ENCODE measurements around the gene BATF2. TPM values are rescaled to one million over a fixed set of nuclear protein-coding genes. Genes with fewer than 3 reads are reported as not detected.

The BATF2 gene
- total and polyA plus RNA-seq, 10 of the 15 experiments (the other 5 are each of a cell fraction or from before 2014, with no cell fraction given): 0.18 to 1.1 (median 0.38) TPM; not detected in 1

DNA sequence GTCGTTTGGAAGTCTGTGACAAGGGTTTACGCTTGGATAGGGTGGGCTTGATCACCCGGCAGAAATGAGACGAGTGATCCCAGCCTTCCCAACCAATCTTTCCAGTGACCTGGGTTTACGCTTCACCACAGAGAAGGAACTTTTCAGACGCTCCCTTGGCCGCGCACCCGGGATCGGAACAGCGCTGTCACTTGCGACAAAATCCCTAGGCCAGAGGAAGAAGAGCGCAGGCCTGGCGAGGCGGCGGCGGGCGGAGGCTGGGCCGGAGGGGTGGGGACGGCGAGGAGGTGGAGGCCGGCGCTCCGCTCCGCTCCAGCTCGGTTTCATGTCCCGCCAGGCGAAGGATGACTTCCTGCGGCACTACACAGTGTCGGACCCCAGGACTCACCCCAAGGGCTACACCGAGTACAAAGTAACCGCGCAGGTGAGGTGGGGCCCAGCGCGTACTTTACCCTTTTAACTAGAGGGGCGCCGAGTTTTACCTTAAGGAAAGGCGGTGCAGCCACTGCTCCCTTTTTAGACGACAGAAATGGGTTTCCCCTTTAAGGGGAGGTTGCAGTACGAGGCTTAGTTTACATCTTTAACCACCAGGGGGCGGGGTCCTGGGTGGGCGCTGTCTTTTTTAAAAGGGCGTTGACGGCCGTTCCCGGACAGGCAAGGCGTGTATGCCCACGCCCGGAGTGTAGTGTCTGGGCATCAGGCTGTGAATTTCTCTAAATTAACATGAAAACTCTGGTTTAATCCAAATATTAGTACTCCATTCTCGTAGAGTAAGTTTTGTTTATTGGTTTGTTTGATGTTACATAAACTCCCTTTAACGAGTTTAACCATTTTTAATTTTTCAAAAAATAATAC lies 30.7 kb upstream of the BATF2 start, which contains the start of gene SNX15 (continued):
- TF ChIP-seq IKZF2 (IDR thresholded peaks at IDR 0.05) (peak; percentile 53 to 61), SP1 (IDR thresholded peaks at IDR 0.05; ENCODE audit: low read depth, low read length) (peak; percentile 95), BCL11A (IDR thresholded peaks at IDR 0.05; ENCODE audit: low read depth, low read length) (no peak), POLR2AphosphoS5 (IDR thresholded peaks at IDR 0.05; ENCODE audit: low read length) (no peak), RB1 (IDR thresholded peaks at IDR 0.05; ENCODE audit: borderline replicate concordance) (peak; percentile 69; the same call in 1 of the 2 replicates), CBX5 (IDR thresholded peaks at IDR 0.05; ENCODE audit: low read depth) (no peak), MYC (IDR thresholded peaks at IDR 0.05; ENCODE audit: insufficient read depth, insufficient read length, insufficient replicate concordance, low read length, severe bottlenecking) (no peak), STAT1 (conservative IDR thresholded peaks at IDR 0.05) (no peak), DPF2 (IDR thresholded peaks at IDR 0.05) (0 out of 2 replicates have a peak, but pooled peaks have one; percentile 32), NFIC (IDR thresholded peaks at IDR 0.05; ENCODE audit: low read depth, low read length) (no peak), ETV6 (conservative IDR thresholded peaks at IDR 0.05 in 1 of 2, IDR thresholded peaks at IDR 0.05 in 1 of 2; ENCODE audit: borderline replicate concordance in 1 of 2, low read depth in 1 of 2) (no peak), TAF1 (IDR thresholded peaks at IDR 0.05; ENCODE audit: borderline replicate concordance, low read depth, low read length) (no peak), RUNX3 (IDR thresholded peaks at IDR 0.05; ENCODE audit: low read length) (peak; percentile 76), CHD2 (IDR thresholded peaks at IDR 0.05; ENCODE audit: borderline replicate concordance, low read depth, low read length) (peak; percentile 38; the same call in 1 of the 2 replicates), ATF7 (IDR thresholded peaks at IDR 0.05; ENCODE audit: low read depth) (0 out of 2 replicates have a peak, but pooled peaks have one; percentile 31), CBX3 (IDR thresholded peaks at IDR 0.05; ENCODE audit: borderline replicate concordance, low read depth) (no peak)
- TF ChIP-seq, protein P1, sequence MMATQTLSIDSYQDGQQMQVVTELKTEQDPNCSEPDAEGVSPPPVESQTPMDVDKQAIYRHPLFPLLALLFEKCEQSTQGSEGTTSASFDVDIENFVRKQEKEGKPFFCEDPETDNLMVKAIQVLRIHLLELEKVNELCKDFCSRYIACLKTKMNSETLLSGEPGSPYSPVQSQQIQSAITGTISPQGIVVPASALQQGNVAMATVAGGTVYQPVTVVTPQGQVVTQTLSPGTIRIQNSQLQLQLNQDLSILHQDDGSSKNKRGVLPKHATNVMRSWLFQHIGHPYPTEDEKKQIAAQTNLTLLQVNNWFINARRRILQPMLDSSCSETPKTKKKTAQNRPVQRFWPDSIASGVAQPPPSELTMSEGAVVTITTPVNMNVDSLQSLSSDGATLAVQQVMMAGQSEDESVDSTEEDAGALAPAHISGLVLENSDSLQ (IDR thresholded peaks at IDR 0.05): peak; percentile 68; the same call in 1 of the 2 replicates
- TF ChIP-seq, protein P2, sequence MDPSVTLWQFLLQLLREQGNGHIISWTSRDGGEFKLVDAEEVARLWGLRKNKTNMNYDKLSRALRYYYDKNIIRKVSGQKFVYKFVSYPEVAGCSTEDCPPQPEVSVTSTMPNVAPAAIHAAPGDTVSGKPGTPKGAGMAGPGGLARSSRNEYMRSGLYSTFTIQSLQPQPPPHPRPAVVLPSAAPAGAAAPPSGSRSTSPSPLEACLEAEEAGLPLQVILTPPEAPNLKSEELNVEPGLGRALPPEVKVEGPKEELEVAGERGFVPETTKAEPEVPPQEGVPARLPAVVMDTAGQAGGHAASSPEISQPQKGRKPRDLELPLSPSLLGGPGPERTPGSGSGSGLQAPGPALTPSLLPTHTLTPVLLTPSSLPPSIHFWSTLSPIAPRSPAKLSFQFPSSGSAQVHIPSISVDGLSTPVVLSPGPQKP (IDR thresholded peaks at IDR 0.05; ENCODE audit: low read depth, low read length): peak; percentile 50; the same call in 1 of the 2 replicates
- TF ChIP-seq, protein P3, sequence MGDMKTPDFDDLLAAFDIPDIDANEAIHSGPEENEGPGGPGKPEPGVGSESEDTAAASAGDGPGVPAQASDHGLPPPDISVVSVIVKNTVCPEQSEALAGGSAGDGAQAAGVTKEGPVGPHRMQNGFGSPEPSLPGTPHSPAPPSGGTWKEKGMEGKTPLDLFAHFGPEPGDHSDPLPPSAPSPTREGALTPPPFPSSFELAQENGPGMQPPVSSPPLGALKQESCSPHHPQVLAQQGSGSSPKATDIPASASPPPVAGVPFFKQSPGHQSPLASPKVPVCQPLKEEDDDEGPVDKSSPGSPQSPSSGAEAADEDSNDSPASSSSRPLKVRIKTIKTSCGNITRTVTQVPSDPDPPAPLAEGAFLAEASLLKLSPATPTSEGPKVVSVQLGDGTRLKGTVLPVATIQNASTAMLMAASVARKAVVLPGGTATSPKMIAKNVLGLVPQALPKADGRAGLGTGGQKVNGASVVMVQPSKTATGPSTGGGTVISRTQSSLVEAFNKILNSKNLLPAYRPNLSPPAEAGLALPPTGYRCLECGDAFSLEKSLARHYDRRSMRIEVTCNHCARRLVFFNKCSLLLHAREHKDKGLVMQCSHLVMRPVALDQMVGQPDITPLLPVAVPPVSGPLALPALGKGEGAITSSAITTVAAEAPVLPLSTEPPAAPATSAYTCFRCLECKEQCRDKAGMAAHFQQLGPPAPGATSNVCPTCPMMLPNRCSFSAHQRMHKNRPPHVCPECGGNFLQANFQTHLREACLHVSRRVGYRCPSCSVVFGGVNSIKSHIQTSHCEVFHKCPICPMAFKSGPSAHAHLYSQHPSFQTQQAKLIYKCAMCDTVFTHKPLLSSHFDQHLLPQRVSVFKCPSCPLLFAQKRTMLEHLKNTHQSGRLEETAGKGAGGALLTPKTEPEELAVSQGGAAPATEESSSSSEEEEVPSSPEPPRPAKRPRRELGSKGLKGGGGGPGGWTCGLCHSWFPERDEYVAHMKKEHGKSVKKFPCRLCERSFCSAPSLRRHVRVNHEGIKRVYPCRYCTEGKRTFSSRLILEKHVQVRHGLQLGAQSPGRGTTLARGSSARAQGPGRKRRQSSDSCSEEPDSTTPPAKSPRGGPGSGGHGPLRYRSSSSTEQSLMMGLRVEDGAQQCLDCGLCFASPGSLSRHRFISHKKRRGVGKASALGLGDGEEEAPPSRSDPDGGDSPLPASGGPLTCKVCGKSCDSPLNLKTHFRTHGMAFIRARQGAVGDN (IDR thresholded peaks at IDR 0.05): peak; percentile 77
- TF ChIP-seq, protein P4, sequence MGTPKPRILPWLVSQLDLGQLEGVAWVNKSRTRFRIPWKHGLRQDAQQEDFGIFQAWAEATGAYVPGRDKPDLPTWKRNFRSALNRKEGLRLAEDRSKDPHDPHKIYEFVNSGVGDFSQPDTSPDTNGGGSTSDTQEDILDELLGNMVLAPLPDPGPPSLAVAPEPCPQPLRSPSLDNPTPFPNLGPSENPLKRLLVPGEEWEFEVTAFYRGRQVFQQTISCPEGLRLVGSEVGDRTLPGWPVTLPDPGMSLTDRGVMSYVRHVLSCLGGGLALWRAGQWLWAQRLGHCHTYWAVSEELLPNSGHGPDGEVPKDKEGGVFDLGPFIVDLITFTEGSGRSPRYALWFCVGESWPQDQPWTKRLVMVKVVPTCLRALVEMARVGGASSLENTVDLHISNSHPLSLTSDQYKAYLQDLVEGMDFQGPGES (IDR thresholded peaks at IDR 0.05): peak; percentile 74; the same call in 1 of the 2 replicates
- TF ChIP-seq, protein P5, sequence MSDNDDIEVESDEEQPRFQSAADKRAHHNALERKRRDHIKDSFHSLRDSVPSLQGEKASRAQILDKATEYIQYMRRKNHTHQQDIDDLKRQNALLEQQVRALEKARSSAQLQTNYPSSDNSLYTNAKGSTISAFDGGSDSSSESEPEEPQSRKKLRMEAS (IDR thresholded peaks at IDR 0.05; ENCODE audit: low read depth, low read length): peak; percentile 65
